Karpas-422 (cell line): Measurements from ENCODE around the gene EPHA5. TPM values are rescaled to one million over a fixed set of nuclear protein-coding genes. Genes with fewer than 3 reads are reported as not detected.

Source experiments
- DNase-seq: peaks from one replicate; pipeline ENCODE4 v3.0.0-alpha.2; 2015
- H2AFZ ChIP-seq: fragments of 200-600 bp; sonication (generic); 2 replicates; pipeline ENCODE4 v1.6.1; 2014; ENCODE audit warnings: antibody characterized with exemption, low read length, mixed read lengths
- H3K27ac ChIP-seq: fragments of 200-600 bp; sonication (generic); 2 replicates; pipeline ENCODE4 v1.5.1; 2014; ENCODE audit warnings: mild to moderate bottlenecking, low read length, moderate library complexity
- H3K27me3 ChIP-seq: fragments of 200-600 bp; sonication (generic); 2 replicates; pipeline ENCODE4 v1.6.1; 2014; ENCODE audit warnings: low read length, mixed read lengths
- H3K36me3 ChIP-seq: fragments of 200-600 bp; sonication (generic); 2 replicates; pipeline ENCODE4 v1.6.1; 2014; ENCODE audit warnings: low read length, mixed read lengths; ENCODE audit not compliant: insufficient read depth
- H3K4me1 ChIP-seq: fragments of 200-600 bp; sonication (generic); 2 replicates; pipeline ENCODE4 v1.6.1; 2014; ENCODE audit warnings: mild to moderate bottlenecking, low read length, mixed read lengths
- H3K4me2 ChIP-seq: fragments of 200-600 bp; sonication (generic); 2 replicates; pipeline ENCODE4 v1.6.1; 2014; ENCODE audit warnings: low read length, low read depth, mild to moderate bottlenecking; ENCODE audit not compliant: poor library complexity, severe bottlenecking
- H3K4me3 ChIP-seq: fragments of 200-600 bp; sonication (generic); 2 replicates; pipeline ENCODE4 v1.5.1; 2014; ENCODE audit warnings: mild to moderate bottlenecking, antibody characterized with exemption, low read length, mixed read lengths
- H3K79me2 ChIP-seq: fragments of 200-600 bp; sonication (generic); 2 replicates; pipeline ENCODE4 v1.6.1; 2014; ENCODE audit warnings: mild to moderate bottlenecking, low read length, mixed read lengths
- H3K9ac ChIP-seq: fragments of 200-600 bp; sonication (generic); 2 replicates; pipeline ENCODE4 v1.6.0; 2014; ENCODE audit warnings: low read length
- H3K9me2 ChIP-seq: fragments of 200-600 bp; sonication (generic), shearing (Covaris generic); replicated peaks from 2 replicates; pipeline ENCODE4 v1.6.0; 2014; ENCODE audit warnings: mild to moderate bottlenecking, low read length, moderate library complexity; ENCODE audit not compliant: insufficient read depth
- H3K9me3 ChIP-seq: fragments of 300-700, 200-600 bp; sonication (generic); 2 replicates; pipeline ENCODE4 v1.6.1; 2014; ENCODE audit warnings: low read length, mixed read lengths
- H4K20me1 ChIP-seq: fragments of 200-600 bp; sonication (generic); 2 replicates; pipeline ENCODE4 v1.6.1; 2014; ENCODE audit warnings: mild to moderate bottlenecking, antibody characterized with exemption, low read length, low read depth; ENCODE audit not compliant: insufficient read depth
- total RNA-seq: library from RNA; depleted of rRNA; stranded (reverse); fragments of >200 nt; shearing (Covaris generic); gene quantifications from 2 replicates; pipeline ENCODE4 v1.2.3, GENCODE V29; 2014; ENCODE audit warnings: low replicate concordance

The EPHA5 gene
- total RNA-seq, 1 experiment from 2014 or later, result not detected

DNA sequence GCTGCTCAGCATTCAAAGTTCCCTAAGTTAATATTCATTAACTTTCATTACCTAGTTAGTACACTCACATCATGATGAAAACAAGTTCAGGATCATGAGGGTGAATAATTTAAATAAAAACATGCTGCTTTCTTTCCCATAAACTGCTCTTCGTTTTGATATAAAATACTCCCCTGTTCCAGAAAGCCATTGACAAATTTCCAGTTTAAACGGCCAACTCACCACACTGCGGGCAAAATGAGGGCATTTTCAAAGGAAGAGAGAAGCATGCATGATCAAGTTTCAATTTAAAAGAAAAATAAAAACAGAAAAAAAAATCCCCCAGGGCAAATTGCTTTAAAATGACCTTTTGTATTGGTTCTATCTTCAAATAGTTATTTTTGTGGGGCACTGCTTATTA is 69.6 kb downstream of the EPHA5 start:
- no peak overlapping the region for H3K4me3 ChIP-seq
- H3K27ac ChIP-seq, result no peak overlapping the region
- H3K27me3 ChIP-seq, result no peaks in the 10 kb centered on the region
- DNase-seq, result no peak
- H3K4me2 ChIP-seq, result no peak overlapping the region
- no peak overlapping the region for H3K9ac ChIP-seq
- H3K36me3 ChIP-seq, result no peaks in the 10 kb centered on the region
- H3K79me2 ChIP-seq, result no peaks in the 10 kb centered on the region
- H2AFZ ChIP-seq, result no peak overlapping the region
- peaks cover 35% of the 10 kb centered on the region for H3K9me3 ChIP-seq
- no peaks in the 10 kb centered on the region for H3K9me2 ChIP-seq
- no peaks in the 10 kb centered on the region for H4K20me1 ChIP-seq
- H3K4me1 ChIP-seq, result no peaks in the 10 kb centered on the region

- Histone ChIP-seq H3K4me3 (no peak overlapping the region), H4K20me1 (no peaks in the 10 kb centered on the region), H3K27me3 (no peaks in the 10 kb centered on the region), H2AFZ (no peak overlapping the region), H3K27ac (no peak overlapping the region), H3K9ac (no peak overlapping the region), H3K9me2 (no peaks in the 10 kb centered on the region), H3K9me3 (peaks cover 33% of the 10 kb centered on the region), H3K4me2 (no peak overlapping the region), H3K4me1 (no peaks in the 10 kb centered on the region), H3K36me3 (no peaks in the 10 kb centered on the region), H3K79me2 (no peaks in the 10 kb centered on the region)
- DNase-seq, result no peak
Observed at GRCh38 chr4:65599340-65599739, 70.9 kb downstream of the EPHA5 start.

DNA sequence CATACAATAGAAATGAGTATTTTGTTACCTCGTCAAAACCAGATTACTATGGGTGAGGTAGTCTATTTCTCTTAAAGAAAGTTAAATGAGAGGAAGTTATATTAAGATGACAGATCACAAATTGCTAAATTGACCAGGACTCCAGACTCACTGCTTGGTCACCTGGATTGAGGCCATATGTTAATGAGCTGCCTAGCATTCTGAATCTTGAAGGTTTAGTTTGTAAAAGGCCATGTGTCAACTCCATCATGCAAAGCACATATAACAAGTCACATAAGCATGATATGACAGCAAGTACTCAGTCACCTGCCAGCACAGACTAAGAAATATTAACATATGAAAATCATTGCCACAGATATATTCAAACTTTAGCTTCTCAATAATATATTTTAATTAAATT is 72.6 kb downstream of the EPHA5 start:
- H3K4me2 ChIP-seq, result no peak overlapping the region
- no peak overlapping the region for H2AFZ ChIP-seq
- no peak overlapping the region for H3K27ac ChIP-seq
- no peak overlapping the region for H3K9ac ChIP-seq
- no peak for DNase-seq
- no peaks in the 10 kb centered on the region for H3K79me2 ChIP-seq
- H4K20me1 ChIP-seq, result no peaks in the 10 kb centered on the region
- H3K4me3 ChIP-seq, result no peak overlapping the region
- H3K9me3 ChIP-seq, result peaks cover 43% of the 10 kb centered on the region
- H3K36me3 ChIP-seq, result no peaks in the 10 kb centered on the region
- H3K9me2 ChIP-seq, result no peaks in the 10 kb centered on the region
- no peaks in the 10 kb centered on the region for H3K27me3 ChIP-seq
- H3K4me1 ChIP-seq, result no peaks in the 10 kb centered on the region

DNA sequence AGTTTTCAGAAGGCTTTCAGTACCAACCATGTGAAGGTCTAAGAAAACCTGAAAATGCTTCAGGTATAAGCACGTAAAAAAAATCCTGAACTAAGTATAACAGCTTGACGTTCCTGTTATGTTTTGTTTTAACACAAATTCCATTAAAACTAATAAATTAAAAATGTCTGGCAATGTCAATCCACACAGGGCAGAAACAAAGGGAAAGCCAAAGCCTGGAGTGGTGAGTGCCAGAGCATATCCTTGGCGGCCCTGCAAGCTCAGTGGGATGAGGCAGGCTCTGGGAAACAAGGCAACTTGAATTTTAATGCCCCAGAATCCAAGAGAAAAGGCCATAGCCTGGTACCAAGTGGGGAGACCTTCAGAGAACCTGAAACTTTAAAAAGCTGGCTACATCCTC is 78.2 kb downstream of the EPHA5 start:
- Histone ChIP-seq H4K20me1 (no peaks in the 10 kb centered on the region), H3K9ac (no peak overlapping the region), H3K4me3 (no peak overlapping the region), H3K79me2 (no peaks in the 10 kb centered on the region), H3K36me3 (no peaks in the 10 kb centered on the region), H3K9me3 (peaks cover 34% of the 10 kb centered on the region), H3K4me1 (no peaks in the 10 kb centered on the region), H3K9me2 (no peaks in the 10 kb centered on the region; the same call in 1 of the 2 replicates), H2AFZ (no peak overlapping the region), H3K27ac (no peak overlapping the region), H3K4me2 (no peak overlapping the region), H3K27me3 (no peaks in the 10 kb centered on the region)
- DNase-seq, result no peak

GRCh38 chr4:65589921-65590320 is 80.4 kb downstream of the EPHA5 start:
- Histone ChIP-seq H3K27ac (no peak overlapping the region), H3K4me3 (no peak overlapping the region), H2AFZ (no peak overlapping the region), H3K9me2 (no peaks in the 10 kb centered on the region; the same call in 1 of the 2 replicates), H3K9ac (no peak overlapping the region), H3K9me3 (peaks cover 27% of the 10 kb centered on the region), H3K79me2 (no peaks in the 10 kb centered on the region), H4K20me1 (no peaks in the 10 kb centered on the region), H3K36me3 (no peaks in the 10 kb centered on the region), H3K4me1 (no peaks in the 10 kb centered on the region), H3K4me2 (no peak overlapping the region), H3K27me3 (no peaks in the 10 kb centered on the region)
- DNase-seq, result no peak

- no peak overlapping the region for H3K4me3 ChIP-seq
- H3K4me1 ChIP-seq, result no peaks in the 10 kb centered on the region
- no peaks in the 10 kb centered on the region for H3K79me2 ChIP-seq
- no peaks in the 10 kb centered on the region for H3K36me3 ChIP-seq
- H3K27ac ChIP-seq, result no peak overlapping the region
- no peak overlapping the region for H3K9ac ChIP-seq
- H3K9me2 ChIP-seq, result no peaks in the 10 kb centered on the region; the same call in 1 of the 2 replicates
- no peaks in the 10 kb centered on the region for H3K27me3 ChIP-seq
- H3K4me2 ChIP-seq, result no peak overlapping the region
- H4K20me1 ChIP-seq, result no peaks in the 10 kb centered on the region
- DNase-seq, result no peak
- H2AFZ ChIP-seq, result no peak overlapping the region
- peaks cover 27% of the 10 kb centered on the region for H3K9me3 ChIP-seq
Observed at GRCh38 chr4:65589331-65589730, 81.0 kb downstream of the EPHA5 start.

DNA sequence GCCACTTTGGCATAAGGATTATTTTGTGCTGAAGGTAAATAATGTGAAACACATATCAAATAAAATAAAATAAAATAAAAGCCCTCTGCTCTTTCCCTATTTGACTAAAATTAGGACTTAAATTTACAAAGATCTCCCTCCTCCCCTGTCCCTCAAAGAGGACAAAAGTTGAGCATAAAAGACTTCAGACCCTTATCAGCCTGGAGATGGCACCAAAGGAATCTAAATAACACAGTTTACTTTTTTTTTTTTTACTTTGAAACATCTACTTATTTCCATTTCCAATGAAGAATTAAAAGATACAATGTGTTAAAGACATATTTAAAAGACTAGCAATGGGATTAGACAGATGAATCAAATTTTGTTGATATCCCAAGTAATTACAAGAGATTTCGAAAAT is 89.7 kb downstream of the EPHA5 start:
- Histone ChIP-seq H4K20me1 (no peaks in the 10 kb centered on the region), H3K4me2 (no peak overlapping the region), H3K4me3 (no peak overlapping the region), H3K27ac (no peak overlapping the region), H3K79me2 (no peaks in the 10 kb centered on the region), H3K36me3 (no peaks in the 10 kb centered on the region), H3K9ac (no peak overlapping the region), H3K9me2 (no peaks in the 10 kb centered on the region), H3K4me1 (no peaks in the 10 kb centered on the region), H2AFZ (no peak overlapping the region), H3K27me3 (no peaks in the 10 kb centered on the region), H3K9me3 (peaks cover 16% of the 10 kb centered on the region; the same call in 1 of the 2 replicates)
- no peak for DNase-seq

- H3K27ac ChIP-seq, result no peak overlapping the region
- no peaks in the 10 kb centered on the region for H3K27me3 ChIP-seq
- peaks cover 43% of the 10 kb centered on the region for H3K9me3 ChIP-seq
- H3K4me1 ChIP-seq, result no peaks in the 10 kb centered on the region
- no peaks in the 10 kb centered on the region for H4K20me1 ChIP-seq
- no peaks in the 10 kb centered on the region for H3K36me3 ChIP-seq
- H3K9me2 ChIP-seq, result no peaks in the 10 kb centered on the region
- no peak overlapping the region for H3K4me3 ChIP-seq
- no peak overlapping the region for H2AFZ ChIP-seq
- no peak for DNase-seq
- H3K9ac ChIP-seq, result no peak overlapping the region
- H3K79me2 ChIP-seq, result no peaks in the 10 kb centered on the region
- no peak overlapping the region for H3K4me2 ChIP-seq
Observed at GRCh38 chr4:65566473-65566872, 103.8 kb downstream of the EPHA5 start.

- no peaks in the 10 kb centered on the region for H3K4me1 ChIP-seq
- H3K27ac ChIP-seq, result no peak overlapping the region
- no peak overlapping the region for H3K4me3 ChIP-seq
- H3K4me2 ChIP-seq, result no peak overlapping the region
- H4K20me1 ChIP-seq, result no peaks in the 10 kb centered on the region
- no peaks in the 10 kb centered on the region for H3K36me3 ChIP-seq
- H3K27me3 ChIP-seq, result no peaks in the 10 kb centered on the region
- no peak for DNase-seq
- H3K9ac ChIP-seq, result no peak overlapping the region
- H3K79me2 ChIP-seq, result no peaks in the 10 kb centered on the region
- peaks cover 27% of the 10 kb centered on the region for H3K9me3 ChIP-seq
- H3K9me2 ChIP-seq, result no peaks in the 10 kb centered on the region
- H2AFZ ChIP-seq, result no peak overlapping the region
Observed at GRCh38 chr4:65561164-65561563, 109.1 kb downstream of the EPHA5 start.
